ENCODE results near the gene PLXND1.
"Not testable (repeated sequence)": the region's sequence is repeated elsewhere in the genome, so short reads cannot be mapped to it uniquely, and the experiment has no call there.

PLXND1 gene

DNA sequence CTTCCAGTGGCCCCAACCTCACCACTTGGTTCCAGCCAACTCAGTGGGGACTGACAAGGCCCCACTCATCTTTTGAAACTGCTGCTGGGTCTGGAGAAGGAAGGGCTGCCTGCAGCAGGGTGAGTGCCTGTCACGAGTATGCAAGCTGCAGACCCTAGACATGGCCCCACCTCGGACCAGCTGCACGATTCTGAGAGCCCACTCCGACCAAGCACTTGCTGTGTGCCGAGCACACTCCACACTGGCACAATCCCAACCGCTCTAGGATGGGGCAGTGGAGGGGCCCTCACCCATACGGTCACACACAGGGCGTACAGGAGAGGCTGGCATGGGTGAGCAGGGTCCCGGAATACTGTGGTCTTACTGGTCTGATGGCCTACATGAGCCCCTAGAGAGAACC lies 8.0 kb upstream of the PLXND1 start:
- no peak for DNase-seq (ENCODE audit: low read depth, low spot score)

- DNase-seq (ENCODE audit: low read depth, low spot score) = no peak
Measured at GRCh38 chr3:129613367-129613740, 6.9 kb upstream of the PLXND1 start.

GRCh38 chr3:129612534-129613366 lies 6.3 kb upstream of the PLXND1 start:
- no peak for DNase-seq (ENCODE audit: low read depth, low spot score)

- DNase-seq (ENCODE audit: low read depth, low spot score) = no peak
Measured at GRCh38 chr3:129611812-129612533, 5.5 kb upstream of the PLXND1 start.

DNA sequence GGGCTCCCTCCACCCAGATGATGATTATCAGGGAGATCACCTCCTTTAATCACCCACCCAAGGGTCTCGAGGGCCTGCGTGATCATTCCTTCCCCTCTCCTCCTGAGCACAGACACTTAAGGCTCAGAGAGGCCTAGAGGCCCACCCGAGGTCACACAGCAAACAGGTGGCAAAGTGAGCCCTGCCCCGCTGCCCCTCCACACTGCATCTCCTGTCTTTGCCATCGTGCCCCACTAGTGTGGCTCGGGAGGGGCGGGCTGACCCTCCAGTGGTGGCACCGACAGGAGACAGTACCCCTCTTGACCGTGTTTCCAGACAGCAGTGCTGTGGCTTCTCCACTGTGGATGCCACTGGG lies 4.9 kb upstream of the PLXND1 start:
- DNase-seq (ENCODE audit: low read depth, low spot score) = no peak

- DNase-seq (ENCODE audit: low read depth, low spot score) = not testable (repeated sequence)
Measured at GRCh38 chr3:129610794-129611445, 4.4 kb upstream of the PLXND1 start.

- no peak for DNase-seq (ENCODE audit: low read depth, low spot score)
Measured at GRCh38 chr3:129610276-129610675, 3.8 kb upstream of the PLXND1 start.

DNA sequence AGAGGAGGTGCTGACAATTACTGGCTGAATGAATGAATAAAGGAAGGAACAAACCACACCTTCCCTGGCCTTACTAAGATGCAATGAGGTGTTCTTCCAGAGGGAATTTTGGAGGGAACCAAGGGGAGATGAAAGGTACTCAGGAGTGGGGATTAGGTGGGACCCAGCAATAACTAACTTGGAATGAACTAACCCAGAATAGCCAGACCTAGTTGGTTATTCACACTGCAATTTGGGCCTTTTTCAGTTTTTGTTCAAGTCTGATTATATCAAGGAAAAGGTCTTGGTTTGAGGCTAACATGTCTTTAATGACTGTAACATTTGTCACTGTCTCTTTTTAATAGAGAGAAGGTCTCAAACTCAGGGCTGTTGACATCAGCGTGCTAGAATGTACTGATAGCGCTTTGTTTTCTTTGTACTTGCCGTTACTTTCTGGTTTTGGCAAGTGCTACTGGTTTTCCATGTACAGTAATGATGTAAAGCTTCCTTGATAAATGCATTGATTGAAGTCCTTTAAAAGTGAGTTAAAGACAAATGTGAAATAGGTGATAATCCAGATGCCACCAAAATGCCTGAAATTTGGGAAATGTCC lies 3.2 kb upstream of the PLXND1 start:
- DNase-seq (ENCODE audit: low read depth, low spot score) = no peak

GRCh38 chr3:129608936-129609590 lies 2.6 kb upstream of the PLXND1 start:
- no peak for DNase-seq (ENCODE audit: low read depth, low spot score)

- DNase-seq (ENCODE audit: low read depth, low spot score) = no peak
Measured at GRCh38 chr3:129608087-129608935, 1.8 kb upstream of the PLXND1 start.

GRCh38 chr3:129607391-129608068 lies 1.1 kb upstream of the PLXND1 start:
- no peak for DNase-seq (ENCODE audit: low read depth, low spot score)

DNA sequence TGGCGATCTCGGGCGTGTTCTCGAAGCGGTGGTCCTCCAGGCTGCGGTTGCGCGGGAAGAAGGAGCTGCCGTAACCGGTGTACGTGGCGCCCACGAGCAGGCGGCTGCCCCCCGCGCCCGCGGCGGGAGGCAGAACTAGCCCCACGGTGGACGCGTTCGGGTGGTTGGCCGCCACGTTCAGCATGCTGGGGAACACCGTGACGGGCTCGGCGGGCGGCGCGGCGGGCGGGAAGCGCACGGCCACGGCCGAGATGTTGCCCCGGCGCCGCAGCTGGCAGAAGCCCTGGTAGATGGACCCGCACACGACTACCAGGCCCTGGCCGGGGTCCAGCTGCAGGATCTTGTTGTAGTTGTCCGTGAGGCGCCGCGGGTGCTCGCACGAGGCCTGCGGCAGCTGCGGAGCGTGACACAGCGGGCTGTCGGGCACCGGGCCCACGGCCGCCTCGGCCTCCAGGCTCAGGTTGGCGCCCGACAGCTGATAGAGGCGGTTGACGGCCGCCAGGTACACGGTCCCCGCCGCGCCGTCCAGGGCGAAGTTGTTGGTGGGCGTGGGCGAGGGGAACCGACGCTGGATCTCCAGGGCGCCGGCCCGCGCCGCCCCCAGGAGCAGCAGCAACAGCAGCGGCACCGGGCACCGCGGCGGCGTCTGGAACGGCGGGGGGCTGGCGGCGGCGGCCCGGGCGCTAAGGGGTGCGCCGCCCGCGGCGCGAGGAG lies 397 bp downstream of the PLXND1 start:
- DNase-seq (ENCODE audit: low read depth, low spot score) = no peak

DNA sequence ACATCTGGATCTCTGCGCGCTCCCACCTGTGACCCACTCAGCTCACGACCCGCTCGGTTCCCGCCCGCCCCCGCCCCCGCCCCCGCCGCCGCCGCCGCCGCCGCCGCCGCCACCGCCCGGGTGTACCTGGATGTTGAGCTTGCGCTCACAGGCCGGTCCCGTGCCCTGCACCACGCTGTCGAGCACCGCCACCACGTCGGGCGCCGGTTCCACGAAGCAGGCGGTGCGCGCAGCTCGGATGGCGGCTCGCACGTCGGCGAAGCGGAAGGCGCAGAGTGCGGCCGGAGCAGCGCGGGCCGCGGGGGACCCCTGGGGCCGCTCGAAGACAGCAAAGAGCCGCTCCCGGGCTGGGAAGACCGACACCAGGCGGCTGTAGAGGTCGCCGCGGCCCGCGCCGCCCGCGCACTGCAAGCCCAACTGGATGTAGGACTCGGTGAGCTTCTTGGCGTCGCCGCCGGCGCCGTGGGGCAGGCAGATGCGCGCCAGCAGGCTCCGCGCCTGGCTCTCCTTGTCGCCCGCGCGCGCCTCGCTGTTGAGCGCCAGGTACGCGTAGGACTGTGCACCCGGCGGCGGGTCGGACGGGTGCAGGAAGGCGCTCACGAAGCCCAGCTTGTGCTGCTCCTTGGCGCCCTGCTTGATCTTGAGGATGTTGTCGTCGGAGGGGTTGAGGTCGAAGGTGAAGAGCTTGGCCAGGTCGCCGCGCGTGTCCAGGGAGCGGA lies 1.1 kb downstream of the PLXND1 start:
- no peak for DNase-seq (ENCODE audit: low read depth, low spot score)

DNA sequence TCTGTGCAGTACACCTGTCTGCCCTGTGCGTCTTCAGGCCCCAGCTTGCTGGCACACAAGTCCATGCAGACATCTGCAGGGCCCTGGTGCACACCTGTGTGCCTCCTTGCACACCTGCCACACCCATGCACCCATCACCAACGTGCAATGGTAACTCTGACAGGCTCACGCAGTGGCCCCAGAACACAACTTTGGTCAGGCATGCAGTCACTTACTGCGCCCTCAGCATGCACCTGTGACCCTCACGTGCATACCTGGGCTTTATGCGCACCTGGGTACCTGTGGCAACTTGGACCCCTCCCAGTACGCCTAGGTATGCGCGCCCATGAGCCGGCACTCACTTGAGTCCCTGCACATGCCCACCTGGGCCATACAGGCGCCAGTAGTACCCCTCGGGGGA lies 1.7 kb downstream of the PLXND1 start:
- DNase-seq (ENCODE audit: low read depth, low spot score) = no peak

DNA sequence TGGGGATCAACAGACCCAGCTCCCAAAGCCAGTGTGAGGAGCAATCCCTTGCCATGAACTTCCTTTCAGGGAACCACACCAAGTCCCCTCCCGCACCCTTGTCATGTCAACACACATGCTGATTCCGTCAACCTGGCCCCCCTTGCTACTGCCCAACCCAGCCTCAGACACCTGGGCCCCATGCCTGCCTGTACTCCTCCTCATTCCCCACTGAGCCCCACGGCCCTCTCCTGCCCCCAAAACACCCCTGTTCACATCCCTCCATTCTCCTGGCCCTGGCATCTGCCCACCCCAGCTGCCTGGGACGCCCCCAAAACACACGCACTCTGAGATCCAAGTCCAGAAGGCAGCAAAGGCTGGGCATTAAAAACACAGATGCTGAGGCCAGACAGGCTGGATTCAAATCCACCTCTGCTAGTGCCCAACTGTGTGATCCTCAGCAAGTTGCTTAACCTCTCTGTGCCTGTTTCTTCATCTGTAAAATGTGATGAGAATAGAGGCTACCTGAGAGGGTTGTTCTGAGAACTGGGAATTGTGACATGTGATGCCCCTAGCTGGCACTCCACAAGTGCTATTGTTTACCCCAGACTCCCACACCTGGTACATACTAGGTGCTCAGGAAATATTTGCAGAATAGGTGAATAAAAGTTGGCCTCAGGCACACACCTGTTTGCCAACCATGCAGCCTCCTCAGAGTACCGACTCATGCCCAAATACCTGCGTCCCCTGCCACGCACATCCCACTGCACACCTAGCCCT lies 2.3 kb downstream of the PLXND1 start:
- DNase-seq (ENCODE audit: low read depth, low spot score) = no peak

GRCh38 chr3:129603561-129603942 lies 2.9 kb downstream of the PLXND1 start:
- DNase-seq (ENCODE audit: low read depth, low spot score) = no peak

DNA sequence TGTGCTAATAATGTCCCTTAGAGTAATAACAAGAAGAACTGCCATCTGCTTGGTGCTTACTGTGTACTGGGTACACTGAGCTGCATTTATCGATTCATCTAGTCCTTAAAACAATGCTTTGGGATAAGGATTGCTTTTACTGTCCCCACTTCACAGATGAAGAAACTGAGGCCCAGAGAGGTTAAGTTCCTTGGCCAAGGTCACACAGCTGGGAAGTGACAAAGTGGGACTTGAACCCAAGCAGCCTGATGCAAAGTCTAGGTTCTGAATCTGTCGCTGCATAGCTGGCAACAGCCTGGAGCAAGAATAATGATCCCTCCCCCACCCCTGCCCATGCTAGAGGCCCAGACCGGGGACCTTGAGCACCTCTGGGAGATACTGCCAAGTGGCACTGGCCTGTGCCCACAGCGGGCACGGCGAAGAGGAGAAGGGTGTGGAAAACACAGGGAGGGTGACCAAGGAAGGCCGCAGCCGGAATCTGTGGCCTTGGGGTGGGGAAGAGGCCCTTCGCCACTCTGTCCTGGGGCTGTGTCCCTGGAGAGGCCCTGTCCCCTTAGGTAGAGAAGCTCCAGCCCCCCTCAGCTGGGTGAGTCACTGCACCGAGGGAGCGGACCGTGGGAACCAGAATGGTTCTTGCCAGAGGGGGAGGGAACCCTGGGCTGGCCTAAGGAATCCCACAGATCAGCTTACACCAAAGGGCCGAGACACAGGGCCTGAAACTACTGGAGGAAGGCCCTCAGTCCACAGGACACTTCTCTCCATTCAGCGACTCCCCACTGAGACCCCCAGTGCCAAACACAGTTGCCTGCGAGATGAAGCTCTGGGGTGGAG lies 3.5 kb downstream of the PLXND1 start:
- DNase-seq (ENCODE audit: low read depth, low spot score) = no peak

Measured in activated naive CD8-positive, alpha-beta T cell treated with anti-CD3 and anti-CD28 coated beads, Interleukin-2, amount 50 U/mL, for 16 hours (primary cell).